ENCODE results near the gene USP36. TPM values are rescaled to one million over a fixed set of nuclear protein-coding genes. Genes with fewer than 3 reads are reported as not detected.

The USP36 gene
- total RNA-seq, 4 donors from 2014 or later: 28.5 to 96.5 (median 63.5) TPM

DNA sequence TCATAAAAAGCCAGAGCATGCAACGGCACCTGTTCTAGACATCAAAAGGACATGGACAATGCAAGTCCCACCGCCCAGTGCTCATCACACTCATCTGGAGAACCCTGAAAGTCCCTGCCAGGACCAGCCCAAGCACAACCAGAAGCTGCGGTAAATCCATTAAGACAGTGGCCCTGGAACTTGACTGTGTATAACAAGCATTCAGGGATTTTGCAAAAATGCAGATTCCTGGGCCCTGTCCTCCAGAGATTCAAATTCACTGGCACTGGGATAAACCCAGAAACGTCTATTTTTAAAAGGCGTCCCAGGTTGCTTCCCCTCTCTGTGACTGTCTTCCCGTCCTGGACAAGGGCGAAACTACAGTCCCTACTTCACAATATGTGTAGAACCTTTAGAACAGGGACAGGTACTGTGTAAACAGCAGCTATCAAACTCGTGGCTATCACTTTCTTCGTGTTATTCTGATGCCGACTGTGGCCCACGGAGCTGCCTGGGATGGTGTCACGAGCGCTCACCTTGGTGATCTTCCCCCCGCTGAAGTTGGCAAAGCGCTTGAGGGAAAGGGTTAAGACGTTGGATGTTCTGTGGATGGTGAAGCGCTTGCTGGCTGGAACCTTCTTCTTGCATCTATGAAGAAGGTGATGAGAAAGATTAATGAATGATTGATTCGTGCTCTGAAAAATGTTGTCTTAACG, 22.3 kb downstream of the USP36 start:
- H3K27ac ChIP-seq: peak overlapping the region; percentile 11 to 62 (median 42)
- intact Hi-C loops (cut with DNase I; ENCODE audit: low total_unique reads) (no loop called here), in situ Hi-C loops (cut with MboI; ENCODE audit: low pct_ligation_motif_present in 1 of 4, low pct_unique_long_range_greater_than_20kb in 1 of 4, low sequenced_read_pairs in 3 of 4) (loop anchor here in 1 of 4 donors (25.0 kb wide), 1 partner anchor 331 kb away; no protein-coding TSS in a partner anchor)
- DNase-seq: no peak
- peaks cover 0 to 3% (median 0%) of the 10 kb centered on the region in 4 donors for H3K4me1 ChIP-seq
- H3K9me3 ChIP-seq: no peaks in the 10 kb centered on the region
- 60 to 80% methylated on average over 5 to 19 of the region's 19 CpGs for WGBS, 2 donors (ENCODE audit: low coverage in 1 of 2)
- TF ChIP-seq EP300 (IDR thresholded peaks at IDR 0.05; ENCODE audit: low read depth): no peak
- TF ChIP-seq, protein P1, sequence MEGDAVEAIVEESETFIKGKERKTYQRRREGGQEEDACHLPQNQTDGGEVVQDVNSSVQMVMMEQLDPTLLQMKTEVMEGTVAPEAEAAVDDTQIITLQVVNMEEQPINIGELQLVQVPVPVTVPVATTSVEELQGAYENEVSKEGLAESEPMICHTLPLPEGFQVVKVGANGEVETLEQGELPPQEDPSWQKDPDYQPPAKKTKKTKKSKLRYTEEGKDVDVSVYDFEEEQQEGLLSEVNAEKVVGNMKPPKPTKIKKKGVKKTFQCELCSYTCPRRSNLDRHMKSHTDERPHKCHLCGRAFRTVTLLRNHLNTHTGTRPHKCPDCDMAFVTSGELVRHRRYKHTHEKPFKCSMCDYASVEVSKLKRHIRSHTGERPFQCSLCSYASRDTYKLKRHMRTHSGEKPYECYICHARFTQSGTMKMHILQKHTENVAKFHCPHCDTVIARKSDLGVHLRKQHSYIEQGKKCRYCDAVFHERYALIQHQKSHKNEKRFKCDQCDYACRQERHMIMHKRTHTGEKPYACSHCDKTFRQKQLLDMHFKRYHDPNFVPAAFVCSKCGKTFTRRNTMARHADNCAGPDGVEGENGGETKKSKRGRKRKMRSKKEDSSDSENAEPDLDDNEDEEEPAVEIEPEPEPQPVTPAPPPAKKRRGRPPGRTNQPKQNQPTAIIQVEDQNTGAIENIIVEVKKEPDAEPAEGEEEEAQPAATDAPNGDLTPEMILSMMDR (IDR thresholded peaks at IDR 0.05): no peak
- TF ChIP-seq POLR2A (IDR thresholded peaks at IDR 0.05): no peak
- no peak for TF ChIP-seq POLR2AphosphoS5 (IDR thresholded peaks at IDR 0.05)
- H3K4me3 ChIP-seq: no peak overlapping the region
- H3K36me3 ChIP-seq: peaks cover 0 to 64% (median 32%) of the 10 kb centered on the region in 4 donors
- H3K27me3 ChIP-seq: no peaks in the 10 kb centered on the region

DNA sequence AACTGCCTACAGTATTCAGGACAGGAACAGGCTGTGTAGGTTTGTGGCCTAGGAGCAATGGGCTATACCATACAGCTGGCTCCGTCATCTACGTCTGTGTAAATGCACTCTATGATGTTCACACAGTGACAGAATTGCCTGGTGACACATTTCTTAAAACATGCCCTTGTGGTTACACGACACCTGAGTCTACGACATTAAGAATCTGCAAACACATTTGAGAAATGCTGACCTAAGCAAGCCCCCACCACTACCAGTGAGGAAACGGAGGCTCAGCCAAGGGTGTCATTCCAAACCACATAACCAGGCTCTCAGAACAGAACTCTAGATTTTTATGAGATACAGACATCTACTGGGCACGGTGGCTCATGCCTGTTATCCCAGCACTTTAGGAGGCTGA, 23.5 kb downstream of the USP36 start:
- peaks cover 0 to 3% (median 0%) of the 10 kb centered on the region in 4 donors for H3K4me1 ChIP-seq
- peaks cover 0 to 70% (median 31%) of the 10 kb centered on the region in 4 donors for H3K36me3 ChIP-seq
- no peaks in the 10 kb centered on the region for H3K27me3 ChIP-seq
- 73 to 81% methylated on average over 3 to 6 of the region's 6 CpGs for WGBS, 2 donors (ENCODE audit: low coverage in 1 of 2)
- in situ Hi-C loops (cut with MboI; ENCODE audit: low pct_ligation_motif_present in 1 of 4, low pct_unique_long_range_greater_than_20kb in 1 of 4, low sequenced_read_pairs in 3 of 4): loop anchor here in 1 of 4 donors (25.0 kb wide), 1 partner anchor 330 kb away; no protein-coding TSS in a partner anchor
- no peaks in the 10 kb centered on the region for H3K9me3 ChIP-seq
- no peak overlapping the region for H3K4me3 ChIP-seq
- intact Hi-C loops (cut with DNase I; ENCODE audit: low total_unique reads): no loop called here
- peak overlapping the region in 2 of 4 donors; percentile 24 to 62 for H3K27ac ChIP-seq
- no peak for DNase-seq
- TF ChIP-seq POLR2AphosphoS5 (IDR thresholded peaks at IDR 0.05) (no peak), POLR2A (IDR thresholded peaks at IDR 0.05) (no peak), EP300 (IDR thresholded peaks at IDR 0.05; ENCODE audit: low read depth) (no peak)
- TF ChIP-seq, protein P1 (IDR thresholded peaks at IDR 0.05): no peak

DNA sequence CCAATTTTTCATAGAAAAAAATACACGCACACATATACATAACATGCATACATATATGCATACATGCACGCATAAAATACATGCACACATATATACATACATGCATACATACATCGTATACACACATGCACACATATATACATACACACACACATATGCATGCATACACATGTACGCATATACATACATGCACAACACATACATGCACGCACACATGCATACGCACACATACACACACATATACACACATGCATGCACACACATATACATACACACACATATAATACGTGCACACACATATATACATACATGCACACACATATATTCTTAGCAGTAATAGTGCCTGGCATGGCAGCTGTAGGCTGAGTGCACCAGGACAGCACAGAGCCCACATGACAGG, 24.9 kb downstream of the USP36 start:
- WGBS, 2 donors (ENCODE audit: low coverage in 1 of 2): 85 to 88% methylated on average over 5 to 7 of the region's 7 CpGs
- Histone ChIP-seq H3K27ac (no peak overlapping the region), H3K4me3 (no peak overlapping the region), H3K36me3 (peaks cover 0 to 75% (median 36%) of the 10 kb centered on the region in 4 donors), H3K27me3 (no peaks in the 10 kb centered on the region), H3K4me1 (peaks cover 0 to 3% (median 0%) of the 10 kb centered on the region in 4 donors), H3K9me3 (no peaks in the 10 kb centered on the region)
- intact Hi-C loops (cut with DNase I; ENCODE audit: low total_unique reads) (no loop called here), in situ Hi-C loops (cut with MboI; ENCODE audit: low pct_ligation_motif_present in 1 of 4, low pct_unique_long_range_greater_than_20kb in 1 of 4, low sequenced_read_pairs in 3 of 4) (loop anchor here in 1 of 4 donors (25.0 kb wide), 1 partner anchor 328 kb away; no protein-coding TSS in a partner anchor)
- TF ChIP-seq EP300 (IDR thresholded peaks at IDR 0.05; ENCODE audit: low read depth) (no peak), POLR2A (IDR thresholded peaks at IDR 0.05) (no peak), POLR2AphosphoS5 (IDR thresholded peaks at IDR 0.05) (no peak)
- TF ChIP-seq, protein P1 (IDR thresholded peaks at IDR 0.05): no peak
- no peak for DNase-seq

DNA sequence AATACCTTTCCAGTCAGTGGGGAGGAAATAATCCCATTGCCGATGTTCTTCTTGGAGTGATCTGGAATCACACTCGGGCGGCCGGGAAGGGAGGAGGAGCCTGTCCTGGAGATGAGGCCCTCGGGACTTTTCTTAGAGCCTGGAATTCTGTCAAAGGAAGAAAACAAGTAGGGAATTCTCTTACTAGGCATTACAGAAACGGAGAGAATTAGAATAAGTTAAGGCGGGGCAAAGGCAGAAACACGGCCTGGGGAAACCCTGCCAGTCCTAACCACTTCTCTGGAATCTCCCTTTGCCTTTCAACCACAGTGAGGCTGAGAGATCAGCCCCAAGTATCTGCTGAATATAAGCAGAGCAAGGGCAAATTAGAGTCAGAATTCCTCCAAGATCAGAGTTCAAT, 27.8 kb downstream of the USP36 start:
- in situ Hi-C loops (cut with MboI; ENCODE audit: low pct_ligation_motif_present in 1 of 4, low pct_unique_long_range_greater_than_20kb in 1 of 4, low sequenced_read_pairs in 3 of 4): loop anchor here in 1 of 4 donors (25.0 kb wide), 1 partner anchor 326 kb away; no protein-coding TSS in a partner anchor
- H3K27me3 ChIP-seq: no peaks in the 10 kb centered on the region

More for the DNA sequence above, 27.8 kb downstream of the USP36 start:
- no peaks in the 10 kb centered on the region for H3K4me1 ChIP-seq
- peaks cover 0 to 68% (median 31%) of the 10 kb centered on the region in 4 donors for H3K36me3 ChIP-seq
- peak overlapping the region in 1 of 4 donors; percentile 17 for H3K27ac ChIP-seq
- no peaks in the 10 kb centered on the region for H3K9me3 ChIP-seq
- no peak for DNase-seq
- 84 to 85% methylated on average over 8 of the region's 8 CpGs for WGBS, 2 donors (ENCODE audit: low coverage in 1 of 2)
- TF ChIP-seq EP300 (IDR thresholded peaks at IDR 0.05; ENCODE audit: low read depth) (no peak), POLR2A (IDR thresholded peaks at IDR 0.05) (no peak), POLR2AphosphoS5 (IDR thresholded peaks at IDR 0.05) (no peak)
- TF ChIP-seq, protein P1 (IDR thresholded peaks at IDR 0.05): no peak
- no peak overlapping the region for H3K4me3 ChIP-seq
- intact Hi-C loops (cut with DNase I; ENCODE audit: low total_unique reads): no loop called here
